Measurements from ENCODE around the gene NAGLU.
"Not testable (repeated sequence)": the region's sequence is repeated elsewhere in the genome, so short reads cannot be mapped to it uniquely, and the experiment has no call there.

NAGLU gene

DNA sequence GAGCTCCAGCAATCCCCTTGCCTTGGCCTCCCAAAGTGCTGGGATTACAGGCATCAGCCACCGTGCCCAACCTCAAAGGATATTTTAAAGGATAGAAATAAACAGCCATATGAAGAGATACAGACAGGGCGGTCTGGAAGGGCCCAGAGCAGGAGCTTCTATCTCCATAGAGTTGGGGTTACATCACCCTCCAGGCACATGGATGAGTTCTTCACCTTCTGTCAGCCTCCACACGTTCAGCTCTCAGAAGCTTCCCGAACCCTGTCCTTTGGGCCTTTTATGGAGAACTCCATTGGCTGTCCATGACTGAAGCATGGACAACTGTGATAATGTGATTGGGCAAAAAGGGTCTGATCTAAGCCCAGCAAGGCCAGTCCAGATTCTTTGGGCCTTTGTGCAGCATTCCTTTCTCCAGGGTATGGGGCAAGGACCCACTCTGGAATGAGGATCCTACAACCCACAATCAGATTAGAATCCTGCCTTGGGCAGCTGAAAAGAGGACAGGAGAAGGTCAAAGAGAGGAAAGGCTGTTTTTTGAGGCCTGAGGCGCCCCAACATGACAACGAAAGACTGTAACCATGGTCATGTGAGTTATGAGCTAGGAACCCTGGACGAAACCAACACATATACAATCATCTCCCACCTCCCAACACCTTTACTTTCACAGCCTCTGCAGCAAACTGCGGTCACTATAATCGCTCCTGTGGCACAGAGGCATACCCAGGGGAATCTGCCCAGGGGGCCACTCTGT lies 9.9 kb downstream of the NAGLU start:
- DNase-seq (ENCODE audit: low read depth), result not testable (repeated sequence)

DNA sequence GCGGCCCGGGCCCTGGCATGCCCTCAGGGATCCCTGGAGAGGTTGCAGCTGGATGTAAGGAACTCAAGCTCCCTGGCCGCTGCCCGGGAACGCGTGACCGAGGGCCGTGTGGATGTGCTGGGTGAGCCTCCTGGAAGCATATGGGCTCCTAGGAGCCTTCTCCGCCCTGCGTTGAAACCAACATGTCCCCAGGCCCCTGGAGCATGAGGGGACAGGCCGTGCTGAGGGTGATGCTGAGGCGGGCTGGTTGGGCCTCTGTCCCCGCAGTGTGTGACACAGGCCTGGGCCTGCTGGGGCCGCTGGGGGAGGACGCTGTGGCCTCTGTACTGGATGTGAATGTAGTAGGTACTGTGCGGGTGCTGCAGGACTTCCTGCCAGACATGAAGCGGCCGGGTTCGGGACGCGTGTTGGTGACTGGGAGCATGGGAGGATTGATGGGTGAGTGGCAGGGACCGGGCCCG lies 11.0 kb downstream of the NAGLU start:
- no peak for DNase-seq (ENCODE audit: low read depth)

DNA sequence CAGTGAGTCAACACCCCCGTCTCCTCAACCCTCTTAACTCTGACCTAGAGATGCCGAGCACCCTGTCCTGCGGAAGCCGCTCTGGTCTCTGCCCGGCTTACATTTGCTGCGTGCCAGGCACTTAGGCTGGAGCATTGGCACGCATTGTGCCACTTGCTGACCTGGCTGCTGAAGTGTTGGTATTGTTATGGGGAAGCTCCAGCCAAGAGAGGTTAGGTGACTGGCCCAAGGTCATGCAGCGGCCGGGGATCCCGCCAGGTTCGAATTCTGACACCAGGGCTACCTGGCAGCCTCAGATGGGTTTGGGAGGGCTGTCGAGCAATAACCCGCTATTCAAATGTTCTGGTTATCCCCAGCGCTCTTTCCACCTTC lies 11.6 kb downstream of the NAGLU start:
- DNase-seq (ENCODE audit: low read depth), result no peak

DNA sequence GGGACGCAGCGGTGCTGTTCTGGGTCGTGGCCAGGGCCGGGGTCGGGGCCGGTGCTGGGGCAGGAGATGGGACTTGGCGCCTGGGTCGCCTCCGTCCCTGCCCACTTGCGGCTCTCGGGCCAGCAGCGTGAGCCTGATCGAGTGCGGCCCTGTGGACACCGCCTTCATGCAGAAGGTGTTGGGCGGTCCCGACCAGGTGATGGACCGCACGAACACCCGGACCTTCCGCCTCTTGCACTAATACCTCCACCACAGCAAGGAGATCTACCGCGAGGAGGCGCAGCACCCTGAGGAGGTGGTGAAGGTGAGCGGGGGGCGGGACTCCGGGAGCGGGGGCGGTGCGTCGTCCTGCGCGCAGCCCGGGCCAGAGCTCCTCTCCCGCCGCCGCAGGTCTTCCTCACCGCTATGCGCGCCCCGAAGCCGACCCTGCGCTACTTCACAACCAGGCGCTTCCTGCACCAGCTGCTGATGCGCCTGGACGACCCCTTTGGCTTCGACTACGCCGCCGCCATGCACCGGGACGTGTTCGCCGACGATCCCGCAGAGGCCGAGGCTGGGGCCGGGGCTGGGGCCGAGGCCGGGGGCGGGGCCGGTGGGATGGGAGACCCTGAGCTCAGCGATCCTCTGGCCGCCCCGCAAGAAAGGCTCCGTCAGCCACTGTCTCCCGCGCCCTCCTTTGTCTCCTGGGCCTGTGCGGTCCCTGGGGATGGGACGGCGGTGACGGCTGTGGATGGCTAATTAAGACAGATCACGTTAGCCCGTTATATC lies 12.2 kb downstream of the NAGLU start:
- peak; percentile 62 for DNase-seq (ENCODE audit: low read depth)

DNA sequence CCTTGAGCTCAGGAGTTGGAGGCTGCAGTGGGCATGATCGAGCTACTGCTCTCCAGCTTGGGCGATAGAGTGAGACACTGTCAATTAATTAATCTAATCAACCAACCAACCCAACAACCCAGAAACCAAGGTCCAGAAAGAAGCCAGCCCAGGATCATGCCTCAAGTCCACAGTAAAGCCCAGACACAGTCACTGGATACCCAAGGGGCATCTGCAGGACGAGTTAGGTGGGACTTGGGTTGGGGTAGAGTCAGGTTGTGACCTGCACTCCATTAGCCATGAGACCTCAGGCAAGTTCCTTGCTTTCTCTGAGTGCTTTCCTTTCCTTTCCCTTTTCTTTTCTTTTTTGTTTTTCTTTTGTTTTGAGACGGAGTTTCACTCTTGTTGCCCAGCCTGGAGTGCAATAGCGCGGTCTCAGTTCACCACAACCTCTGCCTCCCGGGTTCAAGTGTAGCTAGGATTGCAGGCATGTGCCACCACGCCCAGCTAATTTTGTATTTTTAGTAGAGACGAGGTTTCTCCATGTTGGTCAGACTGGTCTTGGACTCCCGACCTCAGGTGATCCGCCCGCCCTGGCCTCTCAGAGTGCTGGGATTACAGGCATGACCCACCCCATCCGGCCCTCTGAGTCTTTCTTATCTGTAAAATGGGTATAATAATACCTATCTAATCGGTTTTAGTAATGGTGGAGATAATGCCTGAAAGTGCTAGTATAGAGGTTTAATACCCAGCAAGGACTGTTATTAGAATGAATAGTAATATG lies 13.1 kb downstream of the NAGLU start:
- no peak for DNase-seq (ENCODE audit: low read depth)

DNA sequence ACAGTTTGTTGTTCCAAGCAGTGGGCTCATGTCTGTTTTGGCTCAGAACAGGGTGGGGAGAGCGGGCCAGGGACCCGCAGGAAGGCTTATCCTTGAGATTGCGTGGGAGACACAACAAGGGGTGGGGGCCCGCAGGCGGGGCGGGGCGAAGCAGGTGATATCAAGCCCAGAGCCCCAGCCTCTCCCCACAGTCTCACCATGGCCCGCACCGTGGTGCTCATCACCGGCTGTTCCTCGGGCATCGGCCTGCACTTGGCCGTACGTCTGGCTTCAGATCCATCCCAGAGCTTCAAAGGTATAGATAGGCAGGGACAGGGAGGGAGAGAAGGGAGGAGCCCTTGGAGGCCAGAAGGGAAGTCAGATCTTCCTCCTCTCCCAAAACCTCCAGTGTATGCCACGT lies 16.7 kb downstream of the NAGLU start, which contains the start of gene HSD17B1:
TSS of gene HSD17B1 (plus strand) at position 188 of the 400 bp plus-strand sequence. CDS start at position 199, 11 bp downstream.
- not testable (repeated sequence) for DNase-seq (ENCODE audit: low read depth)

DNA sequence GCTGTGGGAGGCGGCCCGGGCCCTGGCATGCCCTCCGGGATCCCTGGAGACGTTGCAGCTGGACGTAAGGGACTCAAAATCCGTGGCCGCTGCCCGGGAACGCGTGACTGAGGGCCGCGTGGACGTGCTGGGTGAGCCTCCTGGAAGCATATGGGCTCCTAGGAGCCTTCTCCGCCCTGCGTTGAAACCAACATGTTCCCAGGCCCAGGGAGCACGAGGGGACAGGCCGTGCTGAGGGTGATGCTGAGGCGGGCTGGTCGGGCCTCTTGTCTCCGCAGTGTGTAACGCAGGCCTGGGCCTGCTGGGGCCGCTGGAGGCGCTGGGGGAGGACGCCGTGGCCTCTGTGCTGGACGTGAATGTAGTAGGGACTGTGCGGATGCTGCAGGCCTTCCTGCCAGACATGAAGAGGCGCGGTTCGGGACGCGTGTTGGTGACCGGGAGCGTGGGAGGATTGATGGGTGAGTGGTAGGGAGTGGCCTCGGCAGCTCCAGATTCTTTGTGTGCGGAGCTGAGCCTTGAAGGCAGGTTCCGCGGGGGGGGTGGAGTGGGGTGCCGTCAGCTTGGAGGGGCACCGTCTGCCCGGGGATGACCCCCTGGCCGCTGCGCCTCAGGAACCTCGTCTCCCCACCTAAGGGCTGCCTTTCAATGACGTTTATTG lies 17.2 kb downstream of the NAGLU start:
- DNase-seq (ENCODE audit: low read depth), result no peak

DNA sequence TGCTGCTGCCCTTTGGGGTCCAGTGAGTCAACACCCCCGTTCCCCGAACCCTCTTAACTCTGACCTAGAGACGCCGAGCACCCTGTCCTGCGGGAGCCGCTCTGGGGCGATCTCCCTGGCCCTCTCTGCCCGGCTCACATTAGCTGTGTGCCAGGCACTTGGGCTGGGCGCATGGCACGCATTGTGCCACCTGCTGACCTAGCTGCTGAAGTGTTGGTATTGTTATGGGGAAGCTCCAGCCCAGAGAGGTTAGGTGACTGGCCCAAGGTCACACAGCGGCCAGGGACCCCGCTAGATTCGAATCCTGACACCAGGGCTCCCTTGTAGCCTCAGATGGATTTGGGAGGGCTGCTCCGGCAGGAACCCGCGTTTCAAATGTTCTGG lies 17.8 kb downstream of the NAGLU start:
- no peak for DNase-seq (ENCODE audit: low read depth)

DNA sequence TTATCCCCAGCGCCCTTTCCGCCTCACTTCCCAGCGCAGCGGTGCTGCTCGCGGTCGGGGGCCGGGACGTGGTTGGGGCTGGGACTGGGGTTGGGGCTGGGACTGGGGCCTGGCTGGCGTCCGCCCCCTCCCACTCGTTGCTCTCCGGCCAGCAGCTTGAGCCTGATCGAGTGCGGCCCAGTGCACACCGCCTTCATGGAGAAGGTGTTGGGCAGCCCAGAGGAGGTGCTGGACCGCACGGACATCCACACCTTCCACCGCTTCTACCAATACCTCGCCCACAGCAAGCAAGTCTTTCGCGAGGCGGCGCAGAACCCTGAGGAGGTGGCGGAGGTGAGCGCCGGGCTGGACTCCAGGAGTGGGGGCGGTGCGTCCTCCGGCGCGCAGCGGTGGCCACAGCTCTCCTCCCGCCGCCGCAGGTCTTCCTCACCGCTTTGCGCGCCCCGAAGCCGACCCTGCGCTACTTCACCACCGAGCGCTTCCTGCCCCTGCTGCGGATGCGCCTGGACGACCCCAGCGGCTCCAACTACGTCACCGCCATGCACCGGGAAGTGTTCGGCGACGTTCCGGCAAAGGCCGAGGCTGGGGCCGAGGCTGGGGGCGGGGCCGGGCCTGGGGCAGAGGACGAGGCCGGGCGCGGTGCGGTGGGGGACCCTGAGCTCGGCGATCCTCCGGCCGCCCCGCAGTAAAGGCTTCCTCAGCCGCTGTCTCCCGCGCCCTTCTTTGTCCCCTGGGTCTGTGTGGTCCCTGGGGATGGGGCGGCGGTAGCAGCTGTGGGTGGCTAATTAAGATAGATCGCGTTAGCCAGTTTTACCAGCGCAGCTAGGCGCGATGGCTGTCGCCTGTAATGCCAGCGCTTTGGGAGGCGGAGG lies 18.4 kb downstream of the NAGLU start:
- peak; percentile 65 for DNase-seq (ENCODE audit: low read depth)

DNA sequence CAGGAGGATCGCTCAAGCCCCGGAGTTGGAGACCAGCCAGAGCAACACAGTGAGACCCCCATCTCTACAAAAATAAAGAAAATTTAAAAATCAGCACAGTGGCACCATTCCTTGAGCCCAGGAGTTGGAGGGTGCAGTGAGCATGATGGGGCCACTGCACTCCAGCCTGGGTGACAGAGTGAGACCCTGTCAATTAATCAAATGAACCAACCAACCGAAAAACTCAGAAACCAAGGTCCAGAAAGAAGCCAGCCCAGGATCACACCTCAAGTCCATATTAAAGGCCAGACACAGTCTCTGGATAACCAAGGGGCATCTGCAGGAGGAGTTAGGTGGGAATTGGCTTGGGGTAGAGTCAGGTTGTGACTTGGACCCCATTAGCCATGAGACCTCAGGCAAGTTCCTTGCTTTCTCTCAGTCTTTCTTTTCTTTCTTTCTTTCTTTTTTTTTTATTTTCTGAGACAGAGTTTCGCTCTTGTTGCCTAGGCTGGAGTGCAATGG lies 19.1 kb downstream of the NAGLU start:
- no peak for DNase-seq (ENCODE audit: low read depth)

DNA sequence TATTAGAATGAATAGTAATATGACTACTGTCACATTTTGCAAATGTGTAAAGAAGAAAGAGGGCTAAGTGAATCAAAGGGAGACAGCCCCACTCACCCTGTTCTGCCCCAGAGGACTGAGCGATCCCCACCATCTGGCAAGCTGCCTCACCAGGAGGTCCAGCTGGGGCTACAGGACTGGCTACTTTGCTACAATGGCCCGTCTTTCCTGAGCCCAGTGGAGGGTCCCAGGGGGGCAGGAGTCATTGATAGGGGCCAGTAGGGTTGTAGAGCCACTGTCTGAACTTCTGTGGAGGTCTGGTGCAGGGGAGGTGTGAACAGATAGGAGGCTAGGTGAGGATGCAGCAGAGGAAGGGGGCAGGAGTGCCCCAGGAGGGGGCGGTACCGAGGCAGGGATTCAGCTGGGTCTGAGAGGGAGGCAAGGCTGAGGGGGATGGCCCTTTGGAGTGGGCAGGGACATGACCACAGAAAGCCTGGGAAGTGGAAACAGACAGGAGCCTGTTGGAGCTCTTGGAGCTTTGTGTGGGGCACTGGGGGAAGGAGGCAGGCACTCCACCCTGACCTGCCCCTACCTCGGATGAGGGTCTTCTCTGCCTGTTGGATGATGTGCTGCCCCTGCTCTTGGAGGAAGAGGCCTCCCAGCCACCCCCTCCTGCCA lies 20.0 kb downstream of the NAGLU start:
- DNase-seq (ENCODE audit: low read depth), result not testable (repeated sequence)

DNA sequence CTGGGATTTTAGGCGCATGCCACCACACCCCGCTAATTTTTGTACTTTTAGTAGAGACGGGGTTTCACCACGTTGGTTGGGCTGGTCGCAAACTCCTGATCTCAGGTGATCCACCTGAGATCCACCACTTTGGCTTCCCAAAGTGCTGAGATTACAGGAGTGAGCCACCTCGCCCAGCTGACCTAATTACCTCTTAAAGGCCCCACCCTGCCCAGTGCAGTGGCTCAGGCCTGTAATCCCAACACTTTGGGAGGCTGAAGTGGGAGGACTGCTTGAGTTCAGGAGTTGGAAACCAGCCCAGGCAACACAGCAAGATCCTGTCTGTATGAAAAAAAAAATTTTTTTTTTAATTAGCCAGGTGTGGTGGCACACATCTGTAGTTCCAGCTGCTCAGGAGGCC lies 23.0 kb downstream of the NAGLU start:
- DNase-seq (ENCODE audit: low read depth), result no peak

DNA sequence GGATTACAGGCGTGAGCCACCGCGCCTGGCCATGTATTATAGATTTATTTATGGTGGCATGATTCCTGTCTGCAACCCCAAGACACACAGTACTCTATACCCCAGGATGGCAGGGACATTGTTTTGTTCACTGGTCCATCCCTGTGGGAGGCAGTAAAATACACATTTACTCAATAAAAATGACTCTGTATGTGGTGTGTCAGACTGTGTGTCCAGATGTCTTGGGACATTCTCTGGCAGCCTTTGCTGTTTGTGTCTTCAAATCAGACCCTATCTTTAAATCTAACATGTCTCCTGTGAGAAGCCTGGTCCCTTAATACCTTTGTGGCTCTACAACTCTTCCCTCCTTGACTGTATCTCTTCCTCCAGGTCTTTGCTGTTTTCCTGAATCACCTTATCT lies 24.2 kb downstream of the NAGLU start:
- DNase-seq (ENCODE audit: low read depth), result no peak

DNA sequence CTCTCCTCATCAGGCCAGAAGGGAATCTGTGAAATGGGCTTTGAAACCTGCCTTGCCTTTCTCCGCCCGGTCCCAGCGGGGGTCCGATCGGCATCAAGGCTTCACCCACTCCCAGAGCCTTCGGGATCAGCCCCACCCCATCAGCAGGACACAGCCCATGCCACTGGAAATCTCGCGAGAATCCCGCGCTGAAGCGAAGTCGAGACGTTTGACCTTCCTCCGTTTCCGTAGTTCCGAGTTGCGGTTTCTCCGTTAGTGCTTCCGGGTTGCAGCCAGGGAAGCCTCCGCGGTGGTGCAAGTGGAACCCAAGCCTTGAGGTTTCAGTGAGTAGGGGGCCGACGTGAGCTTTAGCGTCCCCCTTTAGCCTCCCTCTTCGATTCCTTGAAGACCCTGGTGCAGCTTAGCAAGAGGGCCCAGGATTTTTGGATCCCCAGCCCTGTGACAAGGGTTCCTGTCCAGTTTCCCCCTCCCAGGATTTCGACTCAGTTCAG lies 25.9 kb downstream of the NAGLU start, which contains the start of gene COASY:
TSS of gene COASY (plus strand) at position 252 of the 491 bp plus-strand sequence. CDS start 475 bp downstream, outside the sequence.
- DNase-seq (ENCODE audit: low read depth), result peak; percentile 80

DNA sequence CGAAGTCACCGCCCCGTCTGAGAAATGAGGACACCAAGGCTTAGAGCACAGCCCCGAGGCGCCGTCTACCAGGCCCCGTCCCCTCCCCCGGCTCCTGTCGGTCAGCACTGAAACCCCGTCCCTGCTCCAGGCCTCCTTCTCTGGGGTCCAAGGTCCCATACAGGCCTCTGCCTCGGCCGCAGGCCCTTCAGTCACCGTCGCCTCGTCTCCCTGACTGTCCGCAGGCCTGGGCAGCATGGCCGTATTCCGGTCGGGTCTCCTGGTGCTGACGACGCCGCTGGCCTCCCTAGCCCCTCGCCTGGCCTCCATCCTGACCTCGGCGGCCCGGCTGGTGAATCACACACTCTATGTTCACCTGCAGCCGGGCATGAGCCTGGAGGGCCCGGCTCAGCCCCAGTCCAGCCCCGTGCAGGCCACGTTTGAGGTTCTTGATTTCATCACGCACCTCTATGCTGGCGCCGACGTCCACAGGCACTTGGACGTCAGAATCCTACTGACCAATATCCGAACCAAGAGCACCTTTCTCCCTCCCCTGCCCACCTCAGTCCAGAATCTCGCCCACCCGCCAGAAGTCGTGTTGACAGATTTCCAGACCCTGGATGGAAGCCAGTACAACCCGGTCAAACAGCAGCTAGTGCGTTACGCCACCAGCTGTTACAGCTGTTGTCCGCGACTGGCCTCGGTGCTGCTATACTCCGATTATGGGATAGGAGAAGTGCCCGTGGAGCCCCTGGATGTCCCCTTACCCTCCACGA lies 26.5 kb downstream of the NAGLU start:
- no peak for DNase-seq (ENCODE audit: low read depth)

DNA sequence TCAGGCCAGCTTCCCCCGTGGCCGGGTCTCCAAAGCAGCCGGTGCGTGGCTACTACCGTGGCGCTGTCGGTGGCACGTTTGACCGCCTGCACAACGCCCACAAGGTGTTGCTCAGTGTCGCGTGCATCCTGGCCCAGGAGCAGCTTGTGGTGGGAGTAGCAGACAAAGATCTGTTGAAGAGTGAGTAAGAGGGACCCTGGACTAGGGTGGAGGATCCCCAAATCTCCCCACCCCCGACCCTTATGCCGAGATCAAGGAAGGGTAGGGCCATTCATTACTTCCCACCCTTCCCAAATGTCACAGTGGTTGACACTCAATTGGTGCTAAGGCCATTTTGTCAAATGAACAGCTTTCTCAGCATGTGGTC lies 27.1 kb downstream of the NAGLU start:
- DNase-seq (ENCODE audit: low read depth), result no peak

DNA sequence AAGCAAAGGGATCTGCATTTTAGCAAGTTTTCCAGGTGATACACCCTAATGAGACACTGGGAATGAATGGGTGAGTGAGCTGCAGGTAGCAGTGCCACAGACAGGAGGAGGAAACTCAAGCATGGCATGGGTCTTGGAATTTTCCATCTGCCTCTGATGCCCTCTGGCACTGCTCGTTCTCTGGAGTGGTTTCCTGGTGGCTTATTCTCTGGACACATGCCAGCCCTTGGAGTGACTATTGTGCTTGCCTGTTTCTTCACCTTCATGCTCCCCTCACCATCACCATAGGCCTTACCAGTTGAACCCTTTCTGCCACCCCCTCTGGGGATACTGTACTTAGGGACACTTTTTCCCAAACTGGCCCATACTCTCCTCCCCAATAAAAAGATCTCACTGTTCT lies 27.5 kb downstream of the NAGLU start:
- DNase-seq (ENCODE audit: low read depth), result no peak

DNA sequence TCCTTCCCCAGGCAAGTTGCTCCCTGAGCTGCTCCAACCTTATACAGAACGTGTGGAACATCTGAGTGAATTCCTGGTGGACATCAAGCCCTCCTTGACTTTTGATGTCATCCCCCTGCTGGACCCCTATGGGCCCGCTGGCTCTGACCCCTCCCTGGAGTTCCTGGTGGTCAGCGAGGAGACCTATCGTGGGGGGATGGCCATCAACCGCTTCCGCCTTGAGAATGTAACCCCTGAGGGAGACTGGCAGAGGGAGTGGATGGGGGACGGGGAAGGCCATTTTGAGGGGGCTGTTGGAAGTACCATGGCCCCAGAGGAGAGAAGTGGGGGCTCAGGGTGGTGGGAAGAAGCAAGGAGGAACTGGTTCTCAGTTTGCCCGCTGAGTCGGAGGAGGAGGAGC lies 27.9 kb downstream of the NAGLU start:
- DNase-seq (ENCODE audit: low read depth), result no peak

DNA sequence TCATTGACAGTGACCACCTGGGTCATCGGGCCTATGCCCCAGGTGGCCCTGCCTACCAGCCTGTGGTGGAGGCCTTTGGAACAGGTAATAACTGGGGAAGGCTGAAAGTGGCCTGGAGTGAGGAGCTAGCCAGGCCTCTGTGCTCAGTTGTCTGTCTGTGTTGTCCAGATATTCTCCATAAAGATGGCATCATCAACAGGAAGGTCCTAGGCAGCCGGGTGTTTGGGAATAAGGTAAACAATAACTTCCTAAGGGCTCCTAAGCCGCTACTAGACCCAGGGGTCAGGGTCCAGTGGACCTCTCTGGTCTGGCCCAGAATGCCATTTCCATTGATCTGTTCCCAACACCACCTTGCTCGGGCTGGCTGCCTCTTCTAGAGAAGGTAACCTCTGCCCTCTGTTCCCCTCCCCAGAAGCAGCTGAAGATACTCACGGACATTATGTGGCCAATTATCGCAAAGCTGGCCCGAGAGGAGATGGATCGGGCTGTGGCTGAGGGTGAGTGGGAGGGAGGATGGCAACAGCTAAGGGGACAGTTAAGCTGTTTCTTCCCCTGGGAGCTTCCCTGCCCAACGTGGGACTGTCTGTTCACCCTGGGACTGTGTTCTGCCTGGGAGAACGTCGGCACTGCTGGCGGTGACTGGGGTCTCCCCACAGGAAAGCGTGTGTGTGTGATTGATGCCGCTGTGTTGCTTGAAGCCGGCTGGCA lies 28.9 kb downstream of the NAGLU start:
- DNase-seq (ENCODE audit: low read depth), result no peak

All from stimulated activated CD8-positive, alpha-beta memory T cell treated with anti-CD3 and anti-CD28 coated beads, Interleukin-12 subunit alpha, Interleukin-12 subunit beta, amount 100 ng/mL, for 4 hours (primary cell).